IMR-90 (cell line): ENCODE data around the gene CD82. TPM values are rescaled to one million over a fixed set of nuclear protein-coding genes. Genes with fewer than 3 reads are reported as not detected.

ENCODE experiments used
- microRNA-seq, 2 experiments: library from miRNA; stranded (forward) in 1 of 2; unstranded in 1 of 2; fragments of 10-50 nt in 1 of 2; fragments of <30 nt in 1 of 2; gene quantifications in 1 of 2; microRNA quantifications in 1 of 2; one replicate each; pipeline versions ENCODE3 to v1.1.0; 2013 to 2020; ENCODE audit not compliant: insufficient read depth in 1 of 2, insufficient read length in 1 of 2, unreplicated experiment in 1 of 2
- polyA plus RNA-seq, 3 experiments: library from polyadenylated mRNA; depleted of rRNA; stranded (reverse); fragments of >200 nt; gene quantifications; 2 replicates each; pipeline ENCODE4 v1.2.3, GENCODE V29; 2012; ENCODE audit warnings: low replicate concordance in 1 of 3
- small RNA-seq, 5 experiments: library from RNA; depleted of rRNA; stranded (forward); fragments of <200 nt; gene quantifications; one replicate each; pipeline ENCODE3, GENCODE V24; 2012
- total RNA-seq: library from RNA; depleted of rRNA; stranded (reverse); fragments of >200 nt; gene quantifications from 2 replicates; pipeline ENCODE4 v1.2.3, GENCODE V29; 2012; rRNA removed

The CD82 gene
- total and polyA plus RNA-seq, 2 of the 4 experiments (the other 2 are of a cell fraction), result 32.8 to 49.4 TPM

Small RNA genes within 50 kb of the gene (microRNA-seq; reads per million reads assigned to microRNA genes)
- gene AC104010.1 (ENCODE audit: insufficient read depth, insufficient read length), result not detected

Small RNA genes within 50 kb of the gene (small RNA-seq; reads per million reads assigned to genes)
- 0 reads per million in 5 experiments for gene AC104010.1

Other genes with a start within 250 kb of the CD82 start
- under 0.01 and 0.36 TPM in 2 replicates for gene TSPAN18, start 161.3 kb downstream of the CD82 start, total RNA-seq
- 0.85 and 1.1 TPM in 2 replicates for gene TSPAN18, start 161.3 kb downstream of the CD82 start, polyA plus RNA-seq (2012; rRNA removed)